HEK293 (cell line): ENCODE results near the gene LRRC47.

Experiments used
- CTCF ChIP-seq: fragments of 450-650 bp; formaldehyde crosslinking; IDR thresholded peaks from 2 replicates; pipeline ENCODE4 v1.5.1; 2016; ENCODE audit warnings: missing biosample characterization, missing genetic modification characterization
- PBX3 ChIP-seq: sonication (generic); formaldehyde crosslinking; IDR thresholded peaks from 2 replicates; pipeline ENCODE4 v1.8.1; 2022; ENCODE audit warnings: mild to moderate bottlenecking, moderate library complexity, missing genetic modification reagents
- REST ChIP-seq: fragments of 450-650 bp; formaldehyde crosslinking; IDR thresholded peaks from 2 replicates; pipeline ENCODE4 v1.5.1; 2016; ENCODE audit warnings: missing biosample characterization, missing genetic modification characterization
- ZBTB11 ChIP-seq: fragments of 450-650 bp; formaldehyde crosslinking; conservative IDR thresholded peaks from 2 replicates; pipeline ENCODE4 v1.5.1; 2016; ENCODE audit warnings: low read depth, missing biosample characterization, missing genetic modification characterization
- ZBTB26 ChIP-seq: fragments of 450-650 bp; formaldehyde crosslinking; optimal IDR thresholded peaks from 2 replicates; pipeline ENCODE3; 2016; ENCODE audit warnings: missing biosample characterization, mild to moderate bottlenecking, missing genetic modification characterization
- ZBTB44 ChIP-seq: fragments of 450-650 bp; IDR thresholded peaks from 2 replicates; pipeline ENCODE4 v1.5.1; 2018; ENCODE audit warnings: missing biosample characterization, mild to moderate bottlenecking, missing genetic modification characterization
- ZBTB8A ChIP-seq: fragments of 450-650 bp; formaldehyde crosslinking; IDR thresholded peaks from 2 replicates; pipeline ENCODE4 v1.5.1; 2016; ENCODE audit warnings: missing biosample characterization, missing genetic modification characterization
- ZNF148 ChIP-seq: fragments of 450-650 bp; formaldehyde crosslinking; IDR thresholded peaks from 2 replicates; pipeline ENCODE4 v1.5.0; 2017; ENCODE audit warnings: missing biosample characterization, missing genetic modification characterization, borderline replicate concordance
- ZNF184 ChIP-seq: fragments of 450-650 bp; IDR thresholded peaks from 2 replicates; pipeline ENCODE4 v1.5.1; 2018; ENCODE audit warnings: missing biosample characterization, mild to moderate bottlenecking, missing genetic modification characterization
- ZNF23 ChIP-seq: fragments of 450-650 bp; formaldehyde crosslinking; IDR thresholded peaks from 2 replicates; pipeline ENCODE4 v1.5.1; 2016; ENCODE audit warnings: missing biosample characterization, missing genetic modification characterization, borderline replicate concordance
- ZNF239 ChIP-seq: fragments of 450-650 bp; formaldehyde crosslinking; IDR thresholded peaks from 2 replicates; pipeline ENCODE4 v1.5.1; 2016; ENCODE audit warnings: missing biosample characterization, missing genetic modification characterization
- ZNF677 ChIP-seq: fragments of 450-650 bp; IDR thresholded peaks from 2 replicates; pipeline ENCODE4 v1.5.0; 2018; ENCODE audit warnings: missing biosample characterization, mild to moderate bottlenecking, missing genetic modification characterization, moderate library complexity
- ZNF792 ChIP-seq: fragments of 450-650 bp; formaldehyde crosslinking; IDR thresholded peaks from 2 replicates; pipeline ENCODE4 v1.5.1; 2016; ENCODE audit warnings: missing biosample characterization, missing genetic modification characterization

GRCh38 chr1:3762151-3762872 lies 34.0 kb downstream of the LRRC47 start:
- TF ChIP-seq ZNF677 (tag by site-specific recombination) (no peak), ZBTB26 (no peak), ZBTB44 (tag by site-specific recombination) (no peak), ZNF184 (tag by site-specific recombination) (no peak), ZNF23 (no peak), ZNF239 (tag by site-specific recombination) (no peak), CTCF (tag by site-specific recombination) (no peak), PBX3 (no peak), ZBTB11 (no peak), ZNF148 (no peak), ZNF792 (tag by site-specific recombination) (no peak), REST (no peak), ZBTB8A (tag by site-specific recombination) (no peak)
